Measurements from ENCODE around the gene ARMC7. TPM values are rescaled to one million over a fixed set of nuclear protein-coding genes. Genes with fewer than 3 reads are reported as not detected.

The ARMC7 gene
- total RNA-seq, 1 experiment from 2014 or later = 43.2 TPM

- Histone ChIP-seq H3K4me3 (replicated peaks in 1 of 2; ENCODE audit: low read depth in 1 of 2, low read length in 2 of 2) (peak overlapping the region; percentile 76 to 83), H3K4me2 (ENCODE audit: low read length) (peak overlapping the region; percentile 92), H3K4me1 (ENCODE audit: control insufficient read depth in 1 of 2, insufficient read depth in 2 of 2, low read length in 2 of 2) (peaks cover 75 to 91% of the 10 kb centered on the region in 2 experiments), H4K20me1 (ENCODE audit: insufficient read depth) (no peaks in the 10 kb centered on the region), H2AFZ (ENCODE audit: low read depth, low read length, poor library complexity, severe bottlenecking) (no peak overlapping the region), H3K9me3 (ENCODE audit: control insufficient read depth in 1 of 2, insufficient read depth in 1 of 2, low read depth in 1 of 2, low read length in 2 of 2) (no peaks in the 10 kb centered on the region), H3K9ac (ENCODE audit: low read length) (peak overlapping the region; percentile 97), H3K27ac (ENCODE audit: low read depth, low read length) (peak overlapping the region; percentile 99), H3K27me3 (ENCODE audit: insufficient read depth, low read length) (no peaks in the 10 kb centered on the region), H3K79me2 (ENCODE audit: insufficient read depth, low read length) (peaks cover 57% of the 10 kb centered on the region), H3K36me3 (ENCODE audit: control insufficient read depth in 1 of 2, insufficient read depth in 2 of 2, low read length in 2 of 2) (no peaks in the 10 kb centered on the region; a peak in 1 of 4 replicates), H3K9me2 (ENCODE audit: insufficient read depth) (no peaks in the 10 kb centered on the region)
- BruUV-seq (replicated peaks) = TSS peak; percentile 62
- TF ChIP-seq POLR2AphosphoS5 (IDR thresholded peaks at IDR 0.05; ENCODE audit: low read depth, low read length) = peak; percentile 59
- TF ChIP-seq CBX3 (IDR thresholded peaks at IDR 0.05; ENCODE audit: low read depth) = no peak
- peak; percentile 53 for TF ChIP-seq YY1 (IDR thresholded peaks at IDR 0.05; ENCODE audit: extremely low read depth, insufficient replicate concordance, low read depth, low read length)
- no peak for TF ChIP-seq SP1 (IDR thresholded peaks at IDR 0.05; ENCODE audit: low read depth)
- TF ChIP-seq TCF7L2 (IDR thresholded peaks at IDR 0.05; ENCODE audit: borderline replicate concordance, extremely low read depth, insufficient read depth, insufficient read length) = peak; percentile 52
- DNase-seq (ENCODE audit: low read depth, low spot score) (no peak), ATAC-seq (peak; percentile 41)
- intact Hi-C loops (cut with micrococcal nuclease) = no loop called here
- POLR2A ChIA-PET = interaction anchor here (0.7 to 1.8 kb wide), 14 partner anchors 9 to 215 kb away, joined by 3 to 21 read pairs (median 4); partner anchors contain the start of genes ARMC7 and MRPL58
- CTCF ChIA-PET = interaction anchor here (1.0 to 2.6 kb wide), 7 partner anchors 10 to 127 kb away, joined by 3 to 12 read pairs (median 5); partner anchors contain the start of gene NT5C
- RAD21 ChIA-PET (ENCODE audit: low non-redundant PET in 1 of 2, low total read pairs in 2 of 2, uncharacterized antibody in 2 of 2, unreplicated experiment in 2 of 2) = interaction anchor here in 1 of 2 experiments (0.8 to 1.3 kb wide), 4 partner anchors 21 to 29 kb away, joined by 3 read pairs; partner anchors contain the start of gene ARMC7
Observed at GRCh38 chr17:75088465-75089417, 21.0 kb upstream of the ARMC7 start.

Data from HCT116 (cell line).